ENCODE measurements around the gene PROSER3. TPM values are rescaled to one million over a fixed set of nuclear protein-coding genes. Genes with fewer than 3 reads are reported as not detected.

The PROSER3 gene
- polyA plus RNA-seq, 1 experiment: 5.2 TPM

DNA sequence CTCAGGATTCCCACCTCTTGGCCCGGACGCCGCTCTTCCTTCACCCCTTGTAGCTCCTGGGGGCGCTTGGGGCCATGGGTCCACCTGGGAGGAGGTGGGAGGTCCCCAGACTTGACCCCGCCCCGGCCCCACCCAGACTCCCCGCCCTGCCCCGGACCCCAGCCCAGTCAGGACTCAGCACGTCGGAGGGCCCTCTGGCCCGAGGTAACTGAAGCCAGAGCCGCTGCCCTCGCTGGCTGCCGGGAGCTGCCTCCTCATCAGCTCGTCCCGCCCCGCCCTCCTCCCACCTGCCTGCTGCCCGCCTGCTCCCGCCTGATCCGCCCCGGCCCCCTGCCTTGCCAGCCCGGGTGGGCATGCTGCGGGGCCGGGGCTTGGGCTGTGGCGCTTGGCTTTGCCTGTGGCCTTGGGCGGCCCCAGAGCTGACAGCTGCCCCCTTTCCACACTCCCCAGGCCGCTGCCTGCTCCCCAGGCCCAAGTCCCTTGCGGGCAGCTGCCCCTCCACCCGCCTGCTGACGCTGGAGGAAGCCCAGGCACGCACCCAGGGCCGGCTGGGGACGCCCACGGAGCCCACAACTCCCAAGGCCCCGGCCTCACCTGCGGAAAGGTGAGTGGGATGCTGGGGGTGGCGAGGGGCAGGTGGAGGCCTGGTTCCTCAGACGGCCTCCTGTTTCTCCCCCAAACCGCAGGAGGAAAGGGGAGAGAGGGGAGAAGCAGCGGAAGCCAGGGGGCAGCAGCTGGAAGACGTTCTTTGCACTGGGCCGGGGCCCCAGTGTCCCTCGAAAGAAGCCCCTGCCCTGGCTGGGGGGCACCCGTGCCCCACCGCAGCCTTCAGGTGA lies 26.7 kb downstream of the PROSER3 start:
- no peak overlapping the region for H3K4me3 ChIP-seq (ENCODE audit: low read depth, low read length)
- no peak for DNase-seq (ENCODE audit: low read depth, low spot score)
- H3K27me3 ChIP-seq (ENCODE audit: control insufficient read depth, insufficient read depth, low read length): no peaks in the 10 kb centered on the region
- ChIA-PET POLR2A (no interaction called here), CTCF (no interaction called here)
- no peak overlapping the region for H3K27ac ChIP-seq (ENCODE audit: low read depth, low read length)
- no peaks in the 10 kb centered on the region for H3K9me3 ChIP-seq (ENCODE audit: control insufficient read depth, insufficient read depth, low read length)
- TF ChIP-seq, protein P1, sequence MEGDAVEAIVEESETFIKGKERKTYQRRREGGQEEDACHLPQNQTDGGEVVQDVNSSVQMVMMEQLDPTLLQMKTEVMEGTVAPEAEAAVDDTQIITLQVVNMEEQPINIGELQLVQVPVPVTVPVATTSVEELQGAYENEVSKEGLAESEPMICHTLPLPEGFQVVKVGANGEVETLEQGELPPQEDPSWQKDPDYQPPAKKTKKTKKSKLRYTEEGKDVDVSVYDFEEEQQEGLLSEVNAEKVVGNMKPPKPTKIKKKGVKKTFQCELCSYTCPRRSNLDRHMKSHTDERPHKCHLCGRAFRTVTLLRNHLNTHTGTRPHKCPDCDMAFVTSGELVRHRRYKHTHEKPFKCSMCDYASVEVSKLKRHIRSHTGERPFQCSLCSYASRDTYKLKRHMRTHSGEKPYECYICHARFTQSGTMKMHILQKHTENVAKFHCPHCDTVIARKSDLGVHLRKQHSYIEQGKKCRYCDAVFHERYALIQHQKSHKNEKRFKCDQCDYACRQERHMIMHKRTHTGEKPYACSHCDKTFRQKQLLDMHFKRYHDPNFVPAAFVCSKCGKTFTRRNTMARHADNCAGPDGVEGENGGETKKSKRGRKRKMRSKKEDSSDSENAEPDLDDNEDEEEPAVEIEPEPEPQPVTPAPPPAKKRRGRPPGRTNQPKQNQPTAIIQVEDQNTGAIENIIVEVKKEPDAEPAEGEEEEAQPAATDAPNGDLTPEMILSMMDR (IDR thresholded peaks at IDR 0.05; ENCODE audit: low read depth, low read length): no peak

DNA sequence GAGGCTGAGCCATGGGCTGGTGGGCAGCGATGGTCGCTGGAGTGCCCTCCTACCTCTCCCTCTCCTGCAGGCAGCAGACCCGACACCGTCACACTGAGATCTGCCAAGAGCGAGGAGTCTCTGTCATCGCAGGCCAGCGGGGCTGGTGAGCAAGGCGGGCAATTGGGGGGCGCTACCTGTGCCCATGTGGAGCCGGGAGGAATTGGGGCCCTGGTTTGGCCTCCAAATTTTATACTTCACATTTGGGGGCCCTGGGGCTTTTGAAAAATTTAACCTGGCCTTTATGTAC lies 27.3 kb downstream of the PROSER3 start:
- CTCF ChIA-PET: no interaction called here
- no peak overlapping the region for H3K4me3 ChIP-seq (ENCODE audit: low read depth, low read length)
- TF ChIP-seq, protein P1 (IDR thresholded peaks at IDR 0.05; ENCODE audit: low read depth, low read length): no peak
- POLR2A ChIA-PET: no interaction called here
- H3K27me3 ChIP-seq (ENCODE audit: control insufficient read depth, insufficient read depth, low read length): no peaks in the 10 kb centered on the region
- H3K27ac ChIP-seq (ENCODE audit: low read depth, low read length): no peak overlapping the region
- DNase-seq (ENCODE audit: low read depth, low spot score): no peak
- H3K9me3 ChIP-seq (ENCODE audit: control insufficient read depth, insufficient read depth, low read length): no peaks in the 10 kb centered on the region

DNA sequence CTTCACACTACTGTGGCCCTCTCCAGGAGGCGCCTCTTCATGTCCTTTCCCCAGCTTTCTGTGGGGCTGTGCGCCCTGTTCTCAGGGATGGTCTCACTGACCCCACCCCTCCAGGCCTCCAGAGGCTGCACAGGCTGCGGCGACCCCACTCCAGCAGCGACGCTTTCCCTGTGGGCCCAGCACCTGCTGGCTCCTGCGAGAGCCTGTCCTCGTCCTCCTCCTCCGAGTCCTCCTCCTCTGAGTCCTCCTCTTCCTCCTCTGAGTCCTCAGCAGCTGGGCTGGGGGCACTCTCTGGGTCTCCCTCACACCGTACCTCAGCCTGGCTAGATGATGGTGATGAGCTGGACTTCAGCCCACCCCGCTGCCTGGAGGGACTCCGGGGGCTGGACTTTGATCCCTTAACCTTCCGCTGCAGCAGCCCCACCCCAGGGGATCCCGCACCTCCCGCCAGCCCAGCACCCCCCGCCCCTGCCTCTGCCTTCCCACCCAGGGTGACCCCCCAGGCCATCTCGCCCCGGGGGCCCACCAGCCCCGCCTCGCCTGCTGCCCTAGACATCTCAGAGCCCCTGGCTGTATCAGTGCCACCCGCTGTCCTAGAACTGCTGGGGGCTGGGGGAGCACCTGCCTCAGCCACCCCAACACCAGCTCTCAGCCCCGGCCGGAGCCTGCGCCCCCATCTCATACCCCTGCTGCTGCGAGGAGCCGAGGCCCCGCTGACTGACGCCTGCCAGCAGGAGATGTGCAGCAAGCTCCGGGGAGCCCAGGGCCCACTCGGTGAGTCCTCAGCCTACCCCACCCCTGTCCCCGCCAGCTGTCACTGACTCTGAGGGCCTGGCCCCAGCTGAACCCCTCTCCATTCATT lies 28.6 kb downstream of the PROSER3 start:
- H3K4me3 ChIP-seq (ENCODE audit: low read depth, low read length): no peak overlapping the region
- no peaks in the 10 kb centered on the region for H3K9me3 ChIP-seq (ENCODE audit: control insufficient read depth, insufficient read depth, low read length)
- DNase-seq (ENCODE audit: low read depth, low spot score): no peak
- no peak overlapping the region for H3K27ac ChIP-seq (ENCODE audit: low read depth, low read length)
- ChIA-PET CTCF (no interaction called here), POLR2A (no interaction called here)
- no peaks in the 10 kb centered on the region for H3K27me3 ChIP-seq (ENCODE audit: control insufficient read depth, insufficient read depth, low read length)
- TF ChIP-seq, protein P1 (IDR thresholded peaks at IDR 0.05; ENCODE audit: low read depth, low read length): no peak

DNA sequence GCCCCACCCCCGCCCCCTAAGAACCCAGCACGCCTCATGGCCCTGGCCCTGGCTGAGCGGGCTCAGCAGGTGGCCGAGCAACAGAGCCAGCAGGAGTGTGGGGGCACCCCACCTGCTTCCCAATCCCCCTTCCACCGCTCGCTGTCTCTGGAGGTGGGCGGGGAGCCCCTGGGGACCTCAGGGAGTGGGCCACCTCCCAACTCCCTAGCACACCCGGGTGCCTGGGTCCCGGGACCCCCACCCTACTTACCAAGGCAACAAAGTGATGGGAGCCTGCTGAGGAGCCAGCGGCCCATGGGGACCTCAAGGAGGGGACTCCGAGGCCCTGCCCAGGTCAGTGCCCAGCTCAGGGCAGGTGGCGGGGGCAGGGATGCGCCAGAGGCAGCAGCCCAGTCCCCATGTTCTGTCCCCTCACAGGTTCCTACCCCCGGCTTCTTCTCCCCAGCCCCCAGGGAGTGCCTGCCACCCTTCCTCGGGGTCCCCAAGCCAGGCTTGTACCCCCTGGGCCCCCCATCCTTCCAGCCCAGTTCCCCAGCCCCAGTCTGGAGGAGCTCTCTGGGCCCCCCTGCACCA lies 29.3 kb downstream of the PROSER3 start:
- TF ChIP-seq, protein P1 (IDR thresholded peaks at IDR 0.05; ENCODE audit: low read depth, low read length): no peak
- ChIA-PET CTCF (no interaction called here), POLR2A (no interaction called here)
- no peaks in the 10 kb centered on the region for H3K27me3 ChIP-seq (ENCODE audit: control insufficient read depth, insufficient read depth, low read length)
- H3K4me3 ChIP-seq (ENCODE audit: low read depth, low read length): no peak overlapping the region
- no peaks in the 10 kb centered on the region for H3K9me3 ChIP-seq (ENCODE audit: control insufficient read depth, insufficient read depth, low read length)
- DNase-seq (ENCODE audit: low read depth, low spot score): no peak
- no peak overlapping the region for H3K27ac ChIP-seq (ENCODE audit: low read depth, low read length)
